Body of pancreas (tissue), 4 donors: ENCODE measurements around the gene TXNDC5.

Experiments
- POLR2A ChIP-seq, 3 donors: fragments of 450-650 bp; IDR thresholded peaks; one replicate each; pipeline ENCODE4 v1.6.1; 2016; ENCODE audit warnings: antibody characterized with exemption in 3 of 3, mild to moderate bottlenecking in 2 of 3
- TF ChIP-seq, protein P1 (sequence below), 7 experiments: fragments of 450-650 bp in 4 of 7; fragments of 200-600 bp in 3 of 7; sonication (generic) in 3 of 7; IDR thresholded peaks; one replicate each; pipeline ENCODE4 v1.5.1; 2016 to 2019; ENCODE audit warnings: antibody characterized with exemption in 7 of 7

DNA sequence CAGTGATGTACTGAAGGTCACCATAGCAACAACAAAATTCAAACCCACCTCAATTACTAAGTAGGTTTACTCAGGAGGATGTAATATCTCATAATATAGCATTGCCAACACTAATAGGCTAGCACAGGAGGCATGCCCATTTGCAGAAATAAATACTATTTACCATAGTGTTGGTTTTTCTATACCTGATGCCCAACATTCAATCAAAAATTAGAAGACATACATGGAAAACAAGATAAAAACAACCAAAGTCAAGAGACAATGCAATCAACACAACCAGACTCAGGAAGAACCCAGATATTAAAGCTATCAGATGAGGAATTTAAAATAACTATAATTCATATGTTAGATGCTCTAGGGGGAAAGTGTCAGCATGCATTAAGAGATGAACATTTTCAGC lies 14.3 kb upstream of the TXNDC5 start:
- no peak for TF ChIP-seq POLR2A (IDR thresholded peaks at IDR 0.05)
- TF ChIP-seq, protein P1, sequence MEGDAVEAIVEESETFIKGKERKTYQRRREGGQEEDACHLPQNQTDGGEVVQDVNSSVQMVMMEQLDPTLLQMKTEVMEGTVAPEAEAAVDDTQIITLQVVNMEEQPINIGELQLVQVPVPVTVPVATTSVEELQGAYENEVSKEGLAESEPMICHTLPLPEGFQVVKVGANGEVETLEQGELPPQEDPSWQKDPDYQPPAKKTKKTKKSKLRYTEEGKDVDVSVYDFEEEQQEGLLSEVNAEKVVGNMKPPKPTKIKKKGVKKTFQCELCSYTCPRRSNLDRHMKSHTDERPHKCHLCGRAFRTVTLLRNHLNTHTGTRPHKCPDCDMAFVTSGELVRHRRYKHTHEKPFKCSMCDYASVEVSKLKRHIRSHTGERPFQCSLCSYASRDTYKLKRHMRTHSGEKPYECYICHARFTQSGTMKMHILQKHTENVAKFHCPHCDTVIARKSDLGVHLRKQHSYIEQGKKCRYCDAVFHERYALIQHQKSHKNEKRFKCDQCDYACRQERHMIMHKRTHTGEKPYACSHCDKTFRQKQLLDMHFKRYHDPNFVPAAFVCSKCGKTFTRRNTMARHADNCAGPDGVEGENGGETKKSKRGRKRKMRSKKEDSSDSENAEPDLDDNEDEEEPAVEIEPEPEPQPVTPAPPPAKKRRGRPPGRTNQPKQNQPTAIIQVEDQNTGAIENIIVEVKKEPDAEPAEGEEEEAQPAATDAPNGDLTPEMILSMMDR (IDR thresholded peaks at IDR 0.05): no peak
